ENCODE results near the gene LRRC75B. TPM values are rescaled to one million over a fixed set of nuclear protein-coding genes. Genes with fewer than 3 reads are reported as not detected.

LRRC75B gene
- total and polyA plus RNA-seq, 2 of the 8 experiments (the other 6 are each of a cell fraction or from before 2014, with no cell fraction given) = 12.2 to 26.6 TPM

DNA sequence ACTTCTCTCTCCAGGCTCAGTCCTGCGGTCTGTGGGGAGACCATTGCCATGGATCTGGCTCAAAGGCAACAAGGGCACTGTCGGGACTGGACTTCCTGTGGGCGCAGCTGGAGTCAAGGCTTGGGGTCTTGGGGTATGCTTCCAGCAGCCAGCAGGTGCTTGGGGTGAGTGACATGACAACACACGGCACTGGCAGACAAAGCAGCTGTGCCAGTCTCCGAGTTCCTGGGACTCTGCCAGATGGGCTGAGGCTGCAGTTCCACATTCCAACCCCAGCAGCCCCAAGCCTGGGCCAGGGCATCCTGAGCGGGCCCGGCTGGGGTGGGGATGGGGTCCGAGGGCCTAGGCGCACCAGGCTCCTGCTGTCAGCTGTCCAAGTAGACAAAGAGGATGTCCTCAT, 50.2 kb downstream of the LRRC75B start:
- Histone ChIP-seq H3K4ac (replicated peaks; ENCODE audit: insufficient read length, low read depth, low read length) (no peak overlapping the region), H3K56ac (replicated peaks; ENCODE audit: insufficient read length, low read depth, low read length) (no peak overlapping the region), H4K8ac (ENCODE audit: extremely low read depth, insufficient read depth, low read length) (no peak overlapping the region), H2BK20ac (ENCODE audit: low read length) (no peak overlapping the region), H2BK5ac (ENCODE audit: low read depth, low read length) (no peak overlapping the region; the same call in 1 of the 2 replicates), H2AK5ac (ENCODE audit: low read depth, low read length) (no peak overlapping the region), H4K5ac (ENCODE audit: insufficient read length, low read depth, low read length) (no peak overlapping the region), H3K79me2 (ENCODE audit: control insufficient read depth in 1 of 2, insufficient read depth in 2 of 2, low read length in 2 of 2) (no peaks in the 10 kb centered on the region), H2AFZ (ENCODE audit: low read length) (no peak overlapping the region), H4K20me1 (replicated peaks in 1 of 2; ENCODE audit: control insufficient read depth in 1 of 2, insufficient read depth in 2 of 2, low read length in 2 of 2) (peaks cover 0 to 12% of the 10 kb centered on the region in 2 experiments), H3K14ac (ENCODE audit: insufficient read length) (no peak overlapping the region), H2BK12ac (ENCODE audit: low read depth, low read length) (no peak overlapping the region), H4K91ac (replicated peaks; ENCODE audit: insufficient read length, low read length) (no peak overlapping the region), H3K36me3 (ENCODE audit: control insufficient read depth in 2 of 4, insufficient read depth in 4 of 4, low read length in 3 of 4) (peaks cover 22 to 51% (median 36%) of the 10 kb centered on the region in 4 experiments), H3K23ac (ENCODE audit: insufficient read length) (no peak overlapping the region), H2BK120ac (replicated peaks; ENCODE audit: low read depth, low read length) (no peak overlapping the region), H3K9ac (replicated peaks in 1 of 4; ENCODE audit: extremely low read depth in 1 of 4, low read depth in 3 of 4, low read length in 3 of 4) (no peak overlapping the region), H3K23me2 (ENCODE audit: low read depth, low read length) (no peaks in the 10 kb centered on the region), H2BK15ac (ENCODE audit: low read length) (no peak overlapping the region), H3K4me3 (ENCODE audit: extremely low read depth in 1 of 4, insufficient read depth in 2 of 4, low read depth in 3 of 4, low read length in 4 of 4) (no peak overlapping the region), H3K27me3 (replicated peaks in 1 of 4; ENCODE audit: control insufficient read depth in 3 of 4, extremely low read depth in 1 of 4, insufficient read depth in 3 of 4, low read length in 3 of 4) (no peaks in the 10 kb centered on the region), H3K18ac (ENCODE audit: extremely low read depth, low read length) (no peak overlapping the region), H3K27ac (ENCODE audit: low read depth, low read length) (no peak overlapping the region), H3K4me2 (ENCODE audit: insufficient read depth in 1 of 2, low read depth in 2 of 2, low read length in 2 of 2) (no peak overlapping the region), H3K4me1 (replicated peaks in 1 of 4; ENCODE audit: control insufficient read depth in 3 of 4, insufficient read depth in 4 of 4, low read length in 3 of 4) (no peaks in the 10 kb centered on the region), H3K9me3 (ENCODE audit: insufficient read depth in 2 of 2, low read depth in 1 of 2, low read length in 1 of 2) (no peaks in the 10 kb centered on the region), H3K79me1 (ENCODE audit: low read depth, low read length) (no peaks in the 10 kb centered on the region)
- FAIRE-seq (no peak), DNase-seq (ENCODE audit: low read depth in 1 of 2, low spot score in 2 of 2) (no peak)
- 96% methylated on average over 8 of the region's 9 CpGs; no CpG with 5 or more reads in 1 of the 2 experiments for WGBS, 2 experiments (ENCODE audit: extremely low coverage in 1 of 2, insufficient coverage in 1 of 2, insufficient read length in 1 of 2, insufficient replicate concordance in 2 of 2, low coverage in 1 of 2, low lambda C conversion rate in 2 of 2, missing lambda C conversion rate in 1 of 2)
- ChIA-PET CTCF (ENCODE audit: partially characterized antibody) (no interaction called here), POLR2A (ENCODE audit: partially characterized antibody) (interaction anchor here (0.9 to 1.9 kb wide), 2 partner anchors 10 to 13 kb away, joined by 6 to 8 read pairs; partner anchors contain the start of gene SNRPD3)
- TF ChIP-seq KDM1A (IDR thresholded peaks at IDR 0.05; ENCODE audit: borderline replicate concordance, low read length) (no peak), POU5F1 (IDR thresholded peaks at IDR 0.05; ENCODE audit: low read depth, low read length) (no peak), SP1 (IDR thresholded peaks at IDR 0.05; ENCODE audit: low read depth, low read length) (no peak), ASH2L (IDR thresholded peaks at IDR 0.05; ENCODE audit: low read length) (no peak), POLR2AphosphoS5 (IDR thresholded peaks at IDR 0.05; ENCODE audit: low read depth, low read length) (no peak), NANOG (IDR thresholded peaks at IDR 0.05; ENCODE audit: insufficient read depth, low read depth, low read length, poor library complexity, severe bottlenecking) (no peak), RXRA (IDR thresholded peaks at IDR 0.05; ENCODE audit: insufficient read depth, low read depth, low read length) (no peak), TAF1 (IDR thresholded peaks at IDR 0.05; ENCODE audit: low read depth, low read length) (no peak), JUND (IDR thresholded peaks at IDR 0.05; ENCODE audit: low read length) (no peak), KDM4A (IDR thresholded peaks at IDR 0.05; ENCODE audit: low read depth, low read length, severe bottlenecking) (no peak), SP4 (IDR thresholded peaks at IDR 0.05; ENCODE audit: low read length) (no peak), RNF2 (IDR thresholded peaks at IDR 0.05; ENCODE audit: borderline replicate concordance, low read depth, low read length, missing control alignments, poor library complexity, severe bottlenecking) (no peak)
- TF ChIP-seq, protein P1, sequence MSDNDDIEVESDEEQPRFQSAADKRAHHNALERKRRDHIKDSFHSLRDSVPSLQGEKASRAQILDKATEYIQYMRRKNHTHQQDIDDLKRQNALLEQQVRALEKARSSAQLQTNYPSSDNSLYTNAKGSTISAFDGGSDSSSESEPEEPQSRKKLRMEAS (IDR thresholded peaks at IDR 0.05) = no peak
- TF ChIP-seq, protein P2, sequence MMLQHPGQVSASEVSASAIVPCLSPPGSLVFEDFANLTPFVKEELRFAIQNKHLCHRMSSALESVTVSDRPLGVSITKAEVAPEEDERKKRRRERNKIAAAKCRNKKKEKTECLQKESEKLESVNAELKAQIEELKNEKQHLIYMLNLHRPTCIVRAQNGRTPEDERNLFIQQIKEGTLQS (IDR thresholded peaks at IDR 0.05; ENCODE audit: insufficient read depth, low read depth, low read length) = no peak
